Adrenal gland (tissue), 12 donors: ENCODE results near the gene SPOP. TPM values are rescaled to one million over a fixed set of nuclear protein-coding genes. Genes with fewer than 3 reads are reported as not detected.

ENCODE experiments used
- DNase-seq, 7 donors: peaks; one replicate each; pipeline ENCODE4 v3.0.0-alpha.2; 2019 to 2020
- H3K27ac ChIP-seq, 5 donors: fragments of 200-600 bp; sonication (generic) in 4 of 5; 1 replicate in 3 of 5; 2 replicates in 2 of 5; pipeline versions ENCODE4 v1.5.1 to v1.8.0; 2016 to 2020; ENCODE audit warnings: mild to moderate bottlenecking in 1 of 5
- H3K27me3 ChIP-seq: fragments of 200-600 bp; 2 replicates; pipeline ENCODE4 v1.8.0; 2021
- H3K36me3 ChIP-seq, 2 donors: fragments of 200-600 bp; replicated peaks in 1 of 2; 1 replicate in 1 of 2; 2 replicates in 1 of 2; pipeline versions ENCODE4 v1.5.1 to v1.8.0; 2018 to 2022
- H3K4me1 ChIP-seq, 2 donors: fragments of 200-600 bp; replicated peaks in 1 of 2; 1 replicate in 1 of 2; 2 replicates in 1 of 2; pipeline versions ENCODE4 v1.5.1 to v1.8.0; 2018 to 2021
- H3K4me3 ChIP-seq, 4 donors: fragments of 200-600 bp; sonication (generic) in 3 of 4; one replicate each; pipeline ENCODE4 v1.5.1; 2016 to 2018
- H3K9me3 ChIP-seq, 3 donors: fragments of 200-600 bp; sonication (generic) in 1 of 3; replicated peaks in 1 of 3; 1 replicate in 2 of 3; 2 replicates in 1 of 3; pipeline versions ENCODE4 v1.5.1 to v1.8.0; 2016 to 2021
- POLR2A ChIP-seq, 2 donors: fragments of 450-650 bp; IDR thresholded peaks; one replicate each; pipeline ENCODE4 v1.6.1; 2017; ENCODE audit warnings: antibody characterized with exemption in 2 of 2, mild to moderate bottlenecking in 2 of 2, moderate library complexity in 1 of 2
- WGBS, 4 donors: extraction: QIAGEN DNeasy Blood & Tissue Kit in 2 of 4; methylation state at CpG; one replicate each; pipeline versions ENCODE4 v1.1.5 to v1.1.7; 2013 to 2017; 5-methylcytosine and 5-hydroxymethylcytosine counted together
- intact Hi-C, 2 donors: fragments of 100-400 bp; cut with DNase I; formaldehyde crosslinking; loops; one replicate each; pipeline versions ENCODE4 v1.14.1 to v1.15.0; 2022 to 2023
- polyA plus RNA-seq, 3 donors: library from polyadenylated mRNA; stranded (reverse); fragments of 200-250 nt in 2 of 3; fragments of 350-450 nt in 1 of 3; fragmentation: Illumina TruSeq in 1 of 3; extraction: RNeasy Lipid Tissue Mini Kit (QIAGEN cat#74804) in 1 of 3; gene quantifications; one replicate each; pipeline ENCODE4 v1.2.3, GENCODE V29; 2013 to 2014
- total RNA-seq, 9 donors: library from RNA; depleted of rRNA in 4 of 9; stranded (reverse); fragments of >200 nt in 4 of 9; fragments of 120-200 nt in 1 of 9; fragmentation: NEBNext Ultra II Directional in 1 of 9; extraction: Animal tissue kit (Norgen Biotek cat#: 25700) in 1 of 9; gene quantifications; one replicate each; pipeline versions ENCODE4 v1.1.0 to v1.2.4, GENCODE V29; 2013 to 2023
- TF ChIP-seq, protein P1 (sequence below), 6 experiments: fragments of 450-650 bp in 4 of 6; fragments of 200-600 bp in 2 of 6; sonication (generic) in 1 of 6; IDR thresholded peaks; 1 replicate in 5 of 6; 2 replicates in 1 of 6; pipeline versions ENCODE4 v1.5.1 to v1.8.0; 2016 to 2021; ENCODE audit warnings: antibody characterized with exemption in 6 of 6, mild to moderate bottlenecking in 2 of 6, moderate library complexity in 1 of 6
- donor health status: healthy with polysubstance abuse.
- donor health status: Bipolar disorder and iron deficiency.
- donor health status: DM: yes; HTN: yes; CAD: no.
- donor health status: DM: no; HTN: no; CAD: no.
- donor health status: DM: no; HTN: no; CAD: no.
- donor health status: DM: yes; HTN: yes; CAD: no.

Gene SPOP
- total and polyA plus RNA-seq, 12 donors, result 22.4 to 86.4 (median 57.6) TPM

GRCh38 chr17:49621946-49622529 is 55.9 kb downstream of the SPOP start:
- DNase-seq, result no peak
- H3K4me3 ChIP-seq, result no peak overlapping the region
- peaks cover 0 to 19% of the 10 kb centered on the region in 2 donors for H3K4me1 ChIP-seq
- peaks cover 0 to 53% of the 10 kb centered on the region in 2 donors for H3K36me3 ChIP-seq
- H3K9me3 ChIP-seq, result no peaks in the 10 kb centered on the region
- intact Hi-C loops, result loop anchor here in 1 of 2 donors (10.0 kb wide), 1 partner anchor 63 kb away; no protein-coding TSS in a partner anchor
- H3K27me3 ChIP-seq, result no peaks in the 10 kb centered on the region
- H3K27ac ChIP-seq, result no peak overlapping the region
- TF ChIP-seq POLR2A (IDR thresholded peaks at IDR 0.05), result no peak
- TF ChIP-seq, protein P1, sequence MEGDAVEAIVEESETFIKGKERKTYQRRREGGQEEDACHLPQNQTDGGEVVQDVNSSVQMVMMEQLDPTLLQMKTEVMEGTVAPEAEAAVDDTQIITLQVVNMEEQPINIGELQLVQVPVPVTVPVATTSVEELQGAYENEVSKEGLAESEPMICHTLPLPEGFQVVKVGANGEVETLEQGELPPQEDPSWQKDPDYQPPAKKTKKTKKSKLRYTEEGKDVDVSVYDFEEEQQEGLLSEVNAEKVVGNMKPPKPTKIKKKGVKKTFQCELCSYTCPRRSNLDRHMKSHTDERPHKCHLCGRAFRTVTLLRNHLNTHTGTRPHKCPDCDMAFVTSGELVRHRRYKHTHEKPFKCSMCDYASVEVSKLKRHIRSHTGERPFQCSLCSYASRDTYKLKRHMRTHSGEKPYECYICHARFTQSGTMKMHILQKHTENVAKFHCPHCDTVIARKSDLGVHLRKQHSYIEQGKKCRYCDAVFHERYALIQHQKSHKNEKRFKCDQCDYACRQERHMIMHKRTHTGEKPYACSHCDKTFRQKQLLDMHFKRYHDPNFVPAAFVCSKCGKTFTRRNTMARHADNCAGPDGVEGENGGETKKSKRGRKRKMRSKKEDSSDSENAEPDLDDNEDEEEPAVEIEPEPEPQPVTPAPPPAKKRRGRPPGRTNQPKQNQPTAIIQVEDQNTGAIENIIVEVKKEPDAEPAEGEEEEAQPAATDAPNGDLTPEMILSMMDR (IDR thresholded peaks at IDR 0.05), result no peak
- WGBS, 4 donors, result 65 to 79% (median 70%) methylated on average over 2 of the region's 2 CpGs

- Histone ChIP-seq H3K4me1 (peaks cover 0 to 25% of the 10 kb centered on the region in 2 donors), H3K27me3 (no peaks in the 10 kb centered on the region), H3K36me3 (peaks cover 0 to 53% of the 10 kb centered on the region in 2 donors), H3K27ac (no peak overlapping the region), H3K4me3 (no peak overlapping the region), H3K9me3 (no peaks in the 10 kb centered on the region)
- no peak for DNase-seq
- intact Hi-C loops, result loop anchor here in 1 of 2 donors (10.0 kb wide), 1 partner anchor 63 kb away; no protein-coding TSS in a partner anchor
- TF ChIP-seq, protein P1 (IDR thresholded peaks at IDR 0.05), result no peak
- TF ChIP-seq POLR2A (IDR thresholded peaks at IDR 0.05), result no peak
These were observed 56.5 kb downstream of the SPOP start for GRCh38 chr17:49621420-49621819.

DNA sequence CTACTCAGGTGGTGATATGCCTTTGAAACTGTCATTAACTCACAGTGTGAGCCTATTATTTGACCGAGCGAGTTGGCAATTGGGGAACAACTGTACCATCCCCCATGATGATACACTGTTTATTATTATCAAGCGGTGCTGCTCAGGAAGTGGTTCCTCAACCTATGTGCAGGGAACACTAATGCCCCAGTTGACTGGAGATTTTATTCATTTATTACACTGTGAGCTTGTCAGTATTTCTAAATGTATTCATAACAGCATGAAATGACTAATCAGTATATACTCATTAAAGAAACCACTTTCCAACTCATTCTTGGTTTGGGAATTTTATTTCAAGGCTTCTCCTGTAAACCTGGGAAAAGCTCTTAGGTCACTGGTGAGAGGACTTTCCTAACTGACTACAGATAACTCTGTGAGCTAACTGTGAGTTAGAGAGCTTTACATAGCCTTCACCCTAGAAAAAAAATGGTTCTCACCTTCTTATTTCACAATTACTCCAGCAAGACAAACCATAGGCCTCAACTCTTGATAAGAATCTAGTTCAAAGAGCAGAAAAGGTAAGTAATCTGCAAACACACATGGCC is 59.8 kb downstream of the SPOP start:
- intact Hi-C loops, result no loop called here
- Histone ChIP-seq H3K27ac (no peak overlapping the region), H3K9me3 (no peaks in the 10 kb centered on the region), H3K36me3 (peaks cover 0 to 52% of the 10 kb centered on the region in 2 donors), H3K27me3 (no peaks in the 10 kb centered on the region), H3K4me3 (no peak overlapping the region), H3K4me1 (peaks cover 0 to 32% of the 10 kb centered on the region in 2 donors)
- WGBS, 4 donors, result 78 to 95% (median 79%) methylated on average over 3 of the region's 3 CpGs
- no peak for DNase-seq
- TF ChIP-seq, protein P1 (IDR thresholded peaks at IDR 0.05), result no peak
- TF ChIP-seq POLR2A (IDR thresholded peaks at IDR 0.05), result no peak

GRCh38 chr17:49616601-49617131 is 61.2 kb downstream of the SPOP start:
- Histone ChIP-seq H3K36me3 (peaks cover 0 to 46% of the 10 kb centered on the region in 2 donors), H3K4me1 (peaks cover 0 to 42% of the 10 kb centered on the region in 2 donors), H3K4me3 (no peak overlapping the region), H3K9me3 (no peaks in the 10 kb centered on the region), H3K27ac (peak overlapping the region in 2 of 5 donors; percentile 4 to 16), H3K27me3 (no peaks in the 10 kb centered on the region)
- 67 to 72% (median 68%) methylated on average over 10 of the region's 10 CpGs for WGBS, 4 donors
- no peak for TF ChIP-seq POLR2A (IDR thresholded peaks at IDR 0.05)
- TF ChIP-seq, protein P1 (IDR thresholded peaks at IDR 0.05), result no peak
- peak in 6 of 7 donors; percentile 23 to 67 (median 43) for DNase-seq
- intact Hi-C loops, result no loop called here
